HEK293 (cell line): ENCODE measurements around the gene P4HA2.

Experiments used
- ZBTB8A ChIP-seq: fragments of 450-650 bp; formaldehyde crosslinking; IDR thresholded peaks from 2 replicates; pipeline ENCODE4 v1.5.1; 2016; ENCODE audit warnings: missing biosample characterization, missing genetic modification characterization
- ZNF184 ChIP-seq: fragments of 450-650 bp; IDR thresholded peaks from 2 replicates; pipeline ENCODE4 v1.5.1; 2018; ENCODE audit warnings: missing biosample characterization, mild to moderate bottlenecking, missing genetic modification characterization

- no peak for TF ChIP-seq ZNF184
- TF ChIP-seq ZBTB8A (tag by site-specific recombination): no peak
Observed at GRCh38 chr5:132238901-132239500, 11.3 kb upstream of the P4HA2 start.
